Common myeloid progenitor, CD34-positive (primary cell): Measurements from ENCODE around the gene TMBIM6.

Experiments
- CTCF ChIA-PET: fragments of 350-600 bp; sonication (Branson Sonifier 250); formaldehyde crosslinking; loops from one replicate; lab custom pipeline; 2021; ENCODE audit warnings: antibody characterized with exemption; lab: Charles Lee
- POLR2A ChIA-PET: fragments of 350-600 bp; sonication (Branson Sonifier 250); formaldehyde crosslinking; loops from one replicate; lab custom pipeline; 2021; ENCODE audit warnings: antibody characterized with exemption; lab: Charles Lee
- DNase-seq, 3 donors: peaks; one replicate each; pipeline versions ENCODE4 v3.0.0 to v3.0.0-alpha.2; 2013
- H3K27ac ChIP-seq, 2 experiments: 1 replicate in 1 of 2; 2 replicates in 1 of 2; pipeline ENCODE4 v1.7.0; 2013; ENCODE audit warnings: inconsistent platforms in 2 of 2, low read length in 2 of 2, mild to moderate bottlenecking in 2 of 2, low read depth in 1 of 2, moderate library complexity in 1 of 2; ENCODE audit not compliant: severe bottlenecking in 2 of 2, insufficient read depth in 1 of 2, poor library complexity in 1 of 2
- H3K27me3 ChIP-seq, 5 experiments: replicated peaks in 2 of 5; 1 replicate in 3 of 5; 2 replicates in 2 of 5; pipeline versions ENCODE4 v1.6.1 to v1.7.0; 2013; ENCODE audit warnings: low read length in 4 of 5, mild to moderate bottlenecking in 2 of 5, moderate library complexity in 2 of 5, inconsistent platforms in 1 of 5; ENCODE audit not compliant: insufficient read depth in 5 of 5, control insufficient read depth in 4 of 5
- H3K36me3 ChIP-seq, 4 experiments: 1 replicate in 2 of 4; 2 replicates in 2 of 4; pipeline versions ENCODE4 v1.6.1 to v1.7.0; 2013; ENCODE audit warnings: low read length in 3 of 4, control low read depth in 1 of 4, mild to moderate bottlenecking in 1 of 4; ENCODE audit not compliant: control insufficient read depth in 4 of 4, insufficient read depth in 4 of 4
- H3K4me1 ChIP-seq, 4 experiments: 1 replicate in 3 of 4; 2 replicates in 1 of 4; pipeline versions ENCODE4 v1.6.1 to v1.7.1; 2013; ENCODE audit warnings: low read length in 3 of 4, mild to moderate bottlenecking in 3 of 4, control low read depth in 1 of 4, inconsistent platforms in 1 of 4, moderate library complexity in 1 of 4; ENCODE audit not compliant: control insufficient read depth in 4 of 4, insufficient read depth in 4 of 4; ENCODE audit errors: control extremely low read depth in 1 of 4
- H3K4me3 ChIP-seq, 7 experiments: 1 replicate in 4 of 7; 2 replicates in 3 of 7; pipeline versions ENCODE4 v1.5.1 to v1.7.0; 2013; ENCODE audit warnings: mild to moderate bottlenecking in 7 of 7, low read length in 6 of 7, moderate library complexity in 6 of 7, inconsistent platforms in 2 of 7, low read depth in 2 of 7, control low read depth in 1 of 7; ENCODE audit not compliant: insufficient read depth in 4 of 7, control insufficient read depth in 1 of 7; ENCODE audit errors: extremely low read depth in 1 of 7
- H3K9me3 ChIP-seq, 5 experiments: 1 replicate in 4 of 5; 2 replicates in 1 of 5; pipeline versions ENCODE4 v1.6.1 to v1.7.1; 2013; ENCODE audit warnings: low read length in 4 of 5, mild to moderate bottlenecking in 2 of 5, inconsistent platforms in 1 of 5, low read depth in 1 of 5, moderate library complexity in 1 of 5; ENCODE audit not compliant: control insufficient read depth in 4 of 5, insufficient read depth in 2 of 5; ENCODE audit errors: control extremely low read depth in 1 of 5
- WGBS: methylation state at CpG from one replicate; pipeline ENCODE4 v1.1.5; 2013; ENCODE audit not compliant: insufficient coverage; 5-methylcytosine and 5-hydroxymethylcytosine counted together

The TMBIM6 gene

DNA sequence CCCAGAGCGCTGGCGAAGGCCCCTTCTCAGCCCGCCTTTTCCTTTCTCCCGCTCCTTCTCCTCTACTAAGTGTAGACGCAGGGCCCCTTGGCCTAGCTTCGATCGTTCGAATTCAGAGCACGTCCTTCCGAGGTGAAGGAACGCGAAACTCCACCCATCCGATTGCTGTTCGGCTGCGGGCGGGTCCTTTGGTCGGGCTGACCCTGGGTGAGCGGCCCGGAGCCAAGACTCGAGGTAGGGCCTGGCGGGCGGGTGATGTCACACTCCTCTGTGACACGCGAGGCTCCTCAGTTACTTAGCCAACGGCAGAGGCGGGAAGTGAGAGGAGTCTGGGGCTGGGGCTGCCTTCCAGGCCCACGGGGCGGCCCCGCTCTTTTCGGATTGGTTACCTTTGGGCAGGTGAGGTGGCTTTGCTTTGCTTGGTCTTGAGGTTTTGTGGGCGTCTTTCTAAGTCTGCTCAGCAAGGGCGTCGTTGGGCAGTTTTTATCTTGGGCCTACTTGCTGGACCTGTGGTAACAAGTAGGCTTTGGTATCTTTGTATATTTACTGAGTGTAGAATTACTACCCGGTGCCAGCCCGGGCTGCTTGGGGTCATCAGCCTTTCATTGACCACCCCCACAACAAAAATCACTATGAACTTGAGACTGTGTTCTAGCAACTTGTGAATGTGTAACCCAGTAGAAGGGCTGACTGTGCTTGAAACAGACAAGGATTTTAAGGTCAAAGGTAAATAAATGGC lies 694 bp downstream of the TMBIM6 start:
- WGBS: 0% methylated on average over 30 of the region's 35 CpGs
- Histone ChIP-seq H3K27ac (peak overlapping the region; percentile 96 to 99), H3K4me3 (peak overlapping the region; percentile 62 to 94 (median 81)), H3K27me3 (no peaks in the 10 kb centered on the region), H3K9me3 (no peaks in the 10 kb centered on the region), H3K4me1 (peaks cover 12 to 34% (median 21%) of the 10 kb centered on the region in 4 experiments), H3K36me3 (peaks cover 0 to 13% (median 3%) of the 10 kb centered on the region in 4 experiments)
- POLR2A ChIA-PET: interaction anchor here (0.6 to 1.7 kb wide), 14 partner anchors 12 to 217 kb away, joined by 3 to 10 read pairs (median 4); no protein-coding TSS in a partner anchor
- peak; percentile 86 to 93 (median 91) for DNase-seq
- CTCF ChIA-PET: interaction anchor here (0.6 to 3.3 kb wide), 25 partner anchors 10 to 108 kb away, joined by 3 to 13 read pairs (median 5); no protein-coding TSS in a partner anchor

DNA sequence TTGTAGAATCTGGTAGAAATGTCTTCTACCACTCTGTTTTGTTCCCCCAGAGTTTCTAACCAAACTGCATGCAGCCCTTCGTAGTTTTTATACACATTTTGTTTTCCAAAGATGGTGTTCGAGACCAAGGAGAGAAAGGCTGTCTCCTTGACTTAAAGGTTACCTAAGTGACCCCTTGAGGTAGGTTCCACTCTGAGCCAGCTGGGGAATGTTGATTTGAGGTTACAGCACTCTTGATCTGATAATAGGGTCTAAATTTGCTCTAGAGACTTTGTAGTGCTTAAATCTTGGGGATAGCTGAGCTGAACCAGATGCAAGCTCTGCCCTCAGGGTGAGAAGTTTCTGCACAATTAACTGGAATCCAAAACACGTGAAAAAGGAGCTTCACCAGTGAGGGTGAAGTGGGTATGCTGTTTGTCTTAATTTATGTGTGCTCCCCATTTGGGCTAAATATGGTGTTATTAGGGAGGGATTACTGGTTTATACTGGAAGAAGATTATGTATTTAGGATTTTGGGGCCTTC lies 3.1 kb downstream of the TMBIM6 start:
- DNase-seq: no peak
- ChIA-PET POLR2A (interaction anchor here (0.9 to 1.0 kb wide), 2 partner anchors 11 to 84 kb away, joined by 3 to 4 read pairs; partner anchors contain the start of gene NCKAP5L), CTCF (interaction anchor here (0.6 to 7.5 kb wide), 4 partner anchors 10 to 36 kb away, joined by 3 to 64 read pairs (median 14); no protein-coding TSS in a partner anchor)
- no peak overlapping the region for H3K4me3 ChIP-seq
- no peaks in the 10 kb centered on the region for H3K27me3 ChIP-seq
- 92% methylated on average over 2 of the region's 3 CpGs for WGBS
- peaks cover 12 to 36% (median 21%) of the 10 kb centered on the region in 4 experiments for H3K4me1 ChIP-seq
- no peaks in the 10 kb centered on the region for H3K9me3 ChIP-seq
- peak overlapping the region in 1 of 2 experiments; percentile 49 for H3K27ac ChIP-seq
- peaks cover 0 to 13% (median 5%) of the 10 kb centered on the region in 4 experiments for H3K36me3 ChIP-seq

DNA sequence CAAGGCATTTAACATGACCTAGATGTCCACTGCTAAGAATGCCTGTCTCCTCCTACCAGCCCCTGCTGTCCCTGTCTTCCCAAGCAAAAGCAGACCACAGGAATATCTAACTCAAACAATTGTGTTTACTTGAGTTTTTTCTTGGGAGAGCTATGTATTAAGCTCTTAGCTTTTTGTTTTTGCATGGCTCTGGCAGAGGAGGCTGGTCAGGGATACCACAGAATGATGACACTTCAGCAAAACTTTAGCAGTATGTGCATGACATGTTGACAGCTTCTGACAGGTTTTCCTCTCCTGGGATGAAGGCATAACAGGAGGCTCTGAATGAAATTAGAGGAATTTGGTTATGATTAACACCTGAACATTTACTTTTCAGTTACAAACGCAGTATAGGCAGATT lies 6.9 kb downstream of the TMBIM6 start:
- no peak overlapping the region for H3K4me3 ChIP-seq
- no peaks in the 10 kb centered on the region for H3K9me3 ChIP-seq
- ChIA-PET POLR2A (interaction anchor here (0.6 to 1.1 kb wide), 3 partner anchors 8 to 14 kb away, joined by 3 to 4 read pairs (median 3); no protein-coding TSS in a partner anchor), CTCF (interaction anchor here (0.7 to 7.5 kb wide), 7 partner anchors 9 to 110 kb away, joined by 3 to 64 read pairs (median 4); no protein-coding TSS in a partner anchor)
- WGBS: no CpG with 5 or more reads among the region's 1 CpG
- no peak for DNase-seq
- peaks cover 6 to 32% (median 13%) of the 10 kb centered on the region in 4 experiments for H3K36me3 ChIP-seq
- peaks cover 3 to 31% (median 6%) of the 10 kb centered on the region in 4 experiments for H3K4me1 ChIP-seq
- no peaks in the 10 kb centered on the region for H3K27me3 ChIP-seq
- no peak overlapping the region for H3K27ac ChIP-seq

DNA sequence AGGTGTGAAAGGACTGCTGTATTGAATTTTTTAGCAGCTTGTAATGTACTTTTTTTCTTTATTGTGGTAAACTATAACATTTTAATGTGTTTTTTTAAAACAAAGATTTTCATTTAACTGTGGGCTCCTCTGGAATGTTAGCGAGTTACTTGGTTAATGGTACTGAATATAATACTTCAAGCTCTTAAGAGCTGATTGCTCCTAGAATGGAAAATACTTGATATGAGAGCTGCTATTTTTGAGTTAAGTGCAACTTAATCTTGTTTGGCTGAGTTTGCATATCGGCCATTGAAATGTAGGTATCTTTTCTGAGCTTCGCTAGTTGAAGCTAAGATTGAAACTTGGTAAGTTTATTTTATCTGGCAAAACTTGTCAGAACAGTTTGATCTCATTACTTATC lies 7.4 kb downstream of the TMBIM6 start:
- H3K4me3 ChIP-seq: no peak overlapping the region
- peaks cover 8 to 37% (median 16%) of the 10 kb centered on the region in 4 experiments for H3K36me3 ChIP-seq
- peaks cover 0 to 26% (median 3%) of the 10 kb centered on the region in 4 experiments for H3K4me1 ChIP-seq
- H3K9me3 ChIP-seq: no peaks in the 10 kb centered on the region
- no peaks in the 10 kb centered on the region for H3K27me3 ChIP-seq
- no peak overlapping the region for H3K27ac ChIP-seq
- WGBS: 100% methylated on average over 1 of the region's 3 CpGs
- no peak for DNase-seq
- POLR2A ChIA-PET: interaction anchor here (0.6 to 1.1 kb wide), 2 partner anchors 8 to 13 kb away, joined by 3 read pairs; no protein-coding TSS in a partner anchor
- CTCF ChIA-PET: interaction anchor here (0.9 to 7.5 kb wide), 6 partner anchors 9 to 104 kb away, joined by 3 to 64 read pairs (median 4); no protein-coding TSS in a partner anchor

DNA sequence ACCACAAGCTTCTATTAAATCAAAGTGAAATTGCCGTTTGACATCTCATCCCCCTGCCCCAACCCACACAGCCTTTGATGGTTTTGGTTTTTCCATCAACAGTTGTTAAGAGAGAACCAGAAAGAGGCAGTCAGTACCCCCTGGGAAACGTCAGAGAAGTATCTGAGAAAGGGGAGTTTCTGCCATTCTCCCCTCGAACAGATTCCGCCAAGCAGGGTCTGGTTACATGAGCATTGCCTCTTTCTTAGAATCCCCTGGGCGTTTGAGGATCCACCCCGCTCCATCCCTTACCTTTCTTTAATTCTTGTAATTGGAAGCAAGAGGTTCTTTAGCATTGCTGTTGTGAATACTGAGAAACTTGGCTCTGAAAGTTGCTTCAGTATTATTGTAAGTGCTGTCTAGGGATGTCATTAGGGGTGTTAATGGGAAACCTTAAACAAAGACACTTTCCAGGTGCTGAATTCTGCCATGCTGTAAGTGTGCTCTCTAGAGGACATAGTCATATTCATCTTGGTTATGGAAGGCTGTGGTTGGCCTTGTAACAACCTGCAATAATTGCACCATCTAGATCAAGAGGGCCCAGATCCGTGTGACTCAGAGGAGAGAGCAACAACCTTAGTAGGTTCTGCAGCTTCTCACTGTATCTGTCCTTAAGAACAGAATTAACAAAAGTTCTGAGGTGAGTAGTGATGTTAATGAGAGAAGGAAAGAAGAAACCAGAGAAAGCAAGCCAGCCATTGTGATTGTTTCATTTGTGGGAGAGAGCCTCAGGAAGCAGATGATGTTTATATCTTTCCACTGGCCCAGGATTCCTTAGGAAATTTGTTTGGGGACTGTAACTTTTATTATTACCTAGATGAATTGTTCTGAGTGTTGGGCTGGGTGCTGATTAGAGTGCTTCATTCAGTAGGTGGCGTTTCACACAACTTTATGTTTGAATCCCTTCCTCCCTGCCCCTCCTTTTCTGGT lies 9.0 kb downstream of the TMBIM6 start:
- 63% methylated on average over 5 of the region's 8 CpGs for WGBS
- peak in 2 of 3 donors; percentile 35 to 41 for DNase-seq
- Histone ChIP-seq H3K4me1 (peaks cover 0 to 14% (median under 1%) of the 10 kb centered on the region in 4 experiments), H3K4me3 (no peak overlapping the region), H3K36me3 (peaks cover 6 to 40% (median 27%) of the 10 kb centered on the region in 4 experiments), H3K27ac (peak overlapping the region in 1 of 2 experiments; percentile 50), H3K9me3 (no peaks in the 10 kb centered on the region), H3K27me3 (no peaks in the 10 kb centered on the region)
- ChIA-PET POLR2A (interaction anchor here (0.6 kb wide), 1 partner anchor 14 kb away, joined by 3 read pairs; no protein-coding TSS in a partner anchor), CTCF (interaction anchor here (1.2 to 7.5 kb wide), 2 partner anchors 12 to 17 kb away, joined by 3 to 64 read pairs; no protein-coding TSS in a partner anchor)

DNA sequence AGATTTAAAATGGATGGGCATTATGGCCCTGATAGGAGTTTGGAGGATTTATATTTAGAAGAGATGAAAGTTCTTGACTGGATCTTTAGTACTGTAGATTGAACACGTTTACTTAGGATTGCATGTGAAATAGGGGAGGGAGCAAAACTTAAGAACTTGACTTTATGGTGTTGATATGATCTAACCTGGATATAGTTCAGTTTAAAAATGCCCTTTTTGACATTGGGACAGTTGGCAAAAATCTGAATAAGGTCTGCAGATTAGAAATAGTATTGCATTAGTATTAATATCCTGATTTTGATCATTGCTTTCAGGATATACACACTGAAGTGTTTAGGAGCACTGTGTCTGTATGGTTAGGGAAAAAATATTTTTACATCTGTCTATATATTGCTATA lies 9.6 kb downstream of the TMBIM6 start:
- 63% methylated on average over 1 of the region's 1 CpG for WGBS
- H3K9me3 ChIP-seq: no peaks in the 10 kb centered on the region
- peaks cover 0 to 14% (median under 1%) of the 10 kb centered on the region in 4 experiments for H3K4me1 ChIP-seq
- ChIA-PET POLR2A (no interaction called here), CTCF (no interaction called here)
- DNase-seq: no peak
- peaks cover 6 to 45% (median 32%) of the 10 kb centered on the region in 4 experiments for H3K36me3 ChIP-seq
- H3K27me3 ChIP-seq: no peaks in the 10 kb centered on the region
- peak overlapping the region in 1 of 2 experiments; percentile 50 for H3K27ac ChIP-seq
- no peak overlapping the region for H3K4me3 ChIP-seq
